IMR-90 (cell line): Measurements from ENCODE around the gene PTCH1. TPM values are rescaled to one million over a fixed set of nuclear protein-coding genes. Genes with fewer than 3 reads are reported as not detected.
A peak's percentile ranks its signal among the peaks of the same experiment; 100 is the strongest.

Experiments
- ATAC-seq: fragments of 200-7000 bp; cut with Tn5 transposase; 2 replicates; pipeline ENCODE4 v1.9.1; 2020; ENCODE audit warnings: low read depth, mild to moderate bottlenecking, moderate library complexity
- BruUV-seq: library from RNA; stranded (reverse); fragments of 400-500 nt; replicated peaks from 2 replicates; lab custom pipeline; 2021; lab: Mats Ljungman, UMichigan
- CTCF ChIA-PET: fragments of 300-600 bp; formaldehyde crosslinking; extraction: SDS; loops from one replicate; lab custom pipeline; 2021; ENCODE audit warnings: antibody characterized with exemption; lab: Yijun Ruan, JAX
- POLR2A ChIA-PET: fragments of 300-600 bp; sonication (Branson Sonifier 250); formaldehyde crosslinking; loops from one replicate; lab custom pipeline; 2022; ENCODE audit warnings: antibody characterized with exemption; ENCODE audit not compliant: unreplicated experiment; lab: Charles Lee
- DNase-seq: peaks from one replicate; pipeline ENCODE4 v3.0.0; 2013
- H2AFZ ChIP-seq: replicated peaks from 2 replicates; pipeline ENCODE3; 2013; ENCODE audit warnings: low read length, mild to moderate bottlenecking; ENCODE audit not compliant: poor library complexity
- H2AK5ac ChIP-seq: 2 replicates; pipeline ENCODE4 v1.6.1; 2013; ENCODE audit warnings: low read depth, low read length, inconsistent platforms
- H2AK9ac ChIP-seq: replicated peaks from 2 replicates; pipeline ENCODE3; 2013; ENCODE audit warnings: mild to moderate bottlenecking, low read depth, low read length, moderate library complexity; ENCODE audit not compliant: poor library complexity
- H2BK120ac ChIP-seq: 2 replicates; pipeline ENCODE4 v1.6.1; 2013; ENCODE audit warnings: low read depth, low read length, inconsistent platforms
- H2BK15ac ChIP-seq: 3 replicates; pipeline ENCODE4 v1.6.1; 2013; ENCODE audit warnings: low read depth, low read length, inconsistent platforms
- H2BK20ac ChIP-seq: 2 replicates; pipeline ENCODE4 v1.6.1; 2013; ENCODE audit warnings: low read depth, mild to moderate bottlenecking, inconsistent platforms, low read length, moderate library complexity
- H2BK5ac ChIP-seq: 2 replicates; pipeline ENCODE4 v1.6.1; 2013; ENCODE audit warnings: mild to moderate bottlenecking, low read depth, low read length, inconsistent platforms; ENCODE audit not compliant: poor library complexity, severe bottlenecking
- H3K14ac ChIP-seq: replicated peaks from 2 replicates; pipeline ENCODE4 v1.6.1; 2013; ENCODE audit warnings: low read depth, low read length, inconsistent platforms
- H3K18ac ChIP-seq: 2 replicates; pipeline ENCODE4 v1.6.1; 2013; ENCODE audit warnings: low read depth, low read length, control low read depth
- H3K23ac ChIP-seq: 2 replicates; pipeline ENCODE4 v1.6.1; 2013; ENCODE audit warnings: low read depth, low read length, inconsistent platforms
- H3K27ac ChIP-seq: 2 replicates; pipeline ENCODE4 v1.5.1; 2013; ENCODE audit warnings: mild to moderate bottlenecking, control low read depth, low read length; ENCODE audit not compliant: insufficient read depth
- H3K27me3 ChIP-seq: 2 replicates; pipeline ENCODE4 v1.6.1; 2013; ENCODE audit warnings: low read length; ENCODE audit not compliant: control insufficient read depth, insufficient read depth
- H3K36me3 ChIP-seq: 2 replicates; pipeline ENCODE4 v1.6.1; 2013; ENCODE audit warnings: low read length, mixed read lengths; ENCODE audit not compliant: control insufficient read depth, insufficient read depth
- H3K4ac ChIP-seq: 2 replicates; pipeline ENCODE4 v1.6.1; 2013; ENCODE audit warnings: low read depth, low read length, inconsistent platforms
- H3K4me1 ChIP-seq: 2 replicates; pipeline ENCODE4 v1.6.1; 2013; ENCODE audit warnings: low read length, mixed read lengths; ENCODE audit not compliant: control insufficient read depth, insufficient read depth
- H3K4me2 ChIP-seq: 2 replicates; pipeline ENCODE4 v1.6.1; 2013; ENCODE audit warnings: low read depth, mild to moderate bottlenecking, control low read depth, low read length, moderate library complexity
- H3K4me3 ChIP-seq: 2 replicates; pipeline ENCODE4 v1.5.1; 2013; ENCODE audit warnings: low read depth, mild to moderate bottlenecking, control low read depth, low read length, moderate library complexity; ENCODE audit not compliant: insufficient read depth
- H3K56ac ChIP-seq: 2 replicates; pipeline ENCODE4 v1.6.1; 2013; ENCODE audit warnings: low read length, inconsistent platforms; ENCODE audit not compliant: insufficient read depth; ENCODE audit errors: extremely low read depth
- H3K79me1 ChIP-seq, 2 experiments: 2 replicates each; pipeline ENCODE4 v1.6.1; 2013; ENCODE audit warnings: low read length in 2 of 2, inconsistent platforms in 1 of 2, low read depth in 1 of 2
- H3K9ac ChIP-seq: 2 replicates; pipeline ENCODE4 v1.6.1; 2013; ENCODE audit warnings: low read depth, low read length, control low read depth
- H3K9me1 ChIP-seq: 2 replicates; pipeline ENCODE4 v1.6.1; 2013; ENCODE audit warnings: low read length, inconsistent platforms; ENCODE audit not compliant: insufficient read depth
- H3K9me3 ChIP-seq: 2 replicates; pipeline ENCODE4 v1.6.1; 2013; ENCODE audit warnings: low read length; ENCODE audit not compliant: control insufficient read depth, insufficient read depth
- H4K20me1 ChIP-seq: 2 replicates; pipeline ENCODE4 v1.6.1; 2013; ENCODE audit warnings: low read length, inconsistent platforms; ENCODE audit not compliant: insufficient read depth
- H4K5ac ChIP-seq: 2 replicates; pipeline ENCODE4 v1.6.1; 2013; ENCODE audit warnings: mild to moderate bottlenecking, low read depth, low read length, control low read depth
- H4K8ac ChIP-seq, 2 experiments: 2 replicates each; pipeline ENCODE4 v1.6.1; 2013; ENCODE audit warnings: low read depth in 2 of 2, low read length in 2 of 2, control low read depth in 1 of 2, inconsistent platforms in 1 of 2
- H4K91ac ChIP-seq: 2 replicates; pipeline ENCODE4 v1.6.1; 2013; ENCODE audit warnings: low read depth, low read length, inconsistent platforms; ENCODE audit not compliant: insufficient read depth
- BHLHE40 ChIP-seq: fragments of 150-350 bp; IDR thresholded peaks from 2 replicates; pipeline ENCODE4 v1.6.1; 2016; ENCODE audit warnings: mild to moderate bottlenecking, low read depth, low read length
- CEBPB ChIP-seq: IDR thresholded peaks from 2 replicates; pipeline ENCODE4 v1.6.1; 2012; ENCODE audit warnings: low read depth, low read length, improper control_type of control experiment
- CHD1 ChIP-seq: IDR thresholded peaks from 2 replicates; pipeline ENCODE4 v1.6.1; 2012; ENCODE audit warnings: low read depth, low read length, improper control_type of control experiment
- FOS ChIP-seq: fragments of 150-350 bp; IDR thresholded peaks from 2 replicates; pipeline ENCODE4 v1.6.1; 2016; ENCODE audit warnings: low read depth, low read length
- MAZ ChIP-seq: IDR thresholded peaks from 2 replicates; pipeline ENCODE4 v1.6.1; 2012; ENCODE audit warnings: low read depth, mild to moderate bottlenecking, low read length, improper control_type of control experiment, moderate library complexity, borderline replicate concordance
- MXI1 ChIP-seq: IDR thresholded peaks from 2 replicates; pipeline ENCODE4 v1.6.1; 2012; ENCODE audit warnings: low read depth, mild to moderate bottlenecking, low read length, moderate library complexity, borderline replicate concordance
- NFE2L2 ChIP-seq: fragments of 150-350 bp; IDR thresholded peaks from 2 replicates; pipeline ENCODE4 v1.6.1; 2016; ENCODE audit warnings: low read depth, mild to moderate bottlenecking, low read length
- RAD21 ChIP-seq: IDR thresholded peaks from 2 replicates; pipeline ENCODE4 v1.6.1; 2012; ENCODE audit warnings: low read length, improper control_type of control experiment
- RCOR1 ChIP-seq: IDR thresholded peaks from 2 replicates; pipeline ENCODE4 v1.6.1; 2012; ENCODE audit warnings: mild to moderate bottlenecking, low read length, improper control_type of control experiment; ENCODE audit not compliant: insufficient replicate concordance
- RFX5 ChIP-seq: IDR thresholded peaks from 2 replicates; pipeline ENCODE4 v1.8.0; 2012; ENCODE audit warnings: low read depth, mild to moderate bottlenecking, low read length, moderate library complexity
- SMC3 ChIP-seq: fragments of 150-350 bp; IDR thresholded peaks from 2 replicates; pipeline ENCODE4 v1.6.1; 2016; ENCODE audit warnings: low read depth, mild to moderate bottlenecking, antibody characterized with exemption, low read length, moderate library complexity
- WGBS, 2 experiments: methylation state at CpG; one replicate each; pipeline versions ENCODE4 v1.1.5 to v1.1.7; 2013; ENCODE audit warnings: missing lambda C conversion rate in 2 of 2; ENCODE audit not compliant: insufficient read length in 1 of 2; ENCODE audit errors: extremely low coverage in 2 of 2; 5-methylcytosine and 5-hydroxymethylcytosine counted together
- dilution Hi-C: fragments of 300-500 bp; cut with HindIII; formaldehyde crosslinking; loops from one replicate; pipeline ENCODE4 v1.14.3; 2018; ENCODE audit warnings: low sequenced_read_pairs; ENCODE audit not compliant: unreplicated experiment
- in situ Hi-C: fragments of 300-500 bp; cut with MboI; formaldehyde crosslinking; loops from 3 replicates; pipeline ENCODE4 v1.14.3; 2019; ENCODE audit warnings: low sequenced_read_pairs, inconsistent platforms, mixed read lengths
- intact Hi-C: fragments of 100-400 bp; cut with micrococcal nuclease; formaldehyde crosslinking; loops from 2 replicates; pipeline ENCODE4 v1.10.0; 2022
- polyA plus RNA-seq, 3 experiments: library from polyadenylated mRNA; depleted of rRNA; stranded (reverse); fragments of >200 nt; gene quantifications; 2 replicates each; pipeline ENCODE4 v1.2.3, GENCODE V29; 2012; ENCODE audit warnings: low replicate concordance in 1 of 3
- total RNA-seq: library from RNA; depleted of rRNA; stranded (reverse); fragments of >200 nt; gene quantifications from 2 replicates; pipeline ENCODE4 v1.2.3, GENCODE V29; 2012
- TF ChIP-seq, protein P1 (sequence below): fragments of 150-350 bp; IDR thresholded peaks from 2 replicates; pipeline ENCODE4 v1.6.1; 2017; ENCODE audit warnings: mild to moderate bottlenecking, antibody characterized with exemption, low read length, low read depth
- TF ChIP-seq, protein P2 (sequence below): conservative IDR thresholded peaks from 2 replicates; pipeline ENCODE4 v1.5.1; 2012; ENCODE audit warnings: mild to moderate bottlenecking, low read depth, low read length, improper control_type of control experiment
- TF ChIP-seq, protein P3 (sequence below): fragments of 150-350 bp; IDR thresholded peaks from 2 replicates; pipeline ENCODE4 v1.6.1; 2016; ENCODE audit warnings: low read depth, mild to moderate bottlenecking, low read length, moderate library complexity, borderline replicate concordance

Gene PTCH1
- total and polyA plus RNA-seq, 2 of the 4 experiments (the other 2 are of a cell fraction), result 4.1 to 5.0 TPM

DNA sequence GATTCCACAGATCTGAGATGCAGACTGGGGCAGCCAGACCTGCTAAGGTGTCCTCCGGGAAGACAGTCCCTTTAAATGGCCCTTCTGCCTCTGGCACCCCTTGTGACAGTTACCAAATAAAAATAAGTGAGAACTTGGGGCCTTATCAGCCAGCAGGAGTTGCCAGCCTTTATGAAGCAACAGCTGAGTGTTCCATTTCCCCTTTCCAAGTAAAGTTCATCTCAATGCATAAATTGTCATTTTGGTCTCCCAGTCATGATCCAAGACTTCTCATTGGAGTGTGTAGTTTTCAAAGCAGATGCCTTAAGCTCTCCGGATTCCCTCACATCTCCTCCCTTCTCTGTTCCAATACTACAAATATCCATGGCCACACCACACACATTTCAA is 4.1 kb downstream of the PTCH1 start:
- H2AK9ac ChIP-seq, result peak overlapping the region; percentile 44
- H2AK5ac ChIP-seq, result peak overlapping the region; percentile 4; the same call in 1 of the 2 replicates
- no peaks in the 10 kb centered on the region for H4K20me1 ChIP-seq
- ChIA-PET CTCF (interaction anchor here (0.8 kb wide), 1 partner anchor 11 kb away, joined by 7 read pairs; no protein-coding TSS in a partner anchor), POLR2A (interaction anchor here (0.5 kb wide), 1 partner anchor 192 kb away, joined by 8 read pairs; no protein-coding TSS in a partner anchor)
- H3K27ac ChIP-seq, result no peak overlapping the region
- DNase-seq (no peak), ATAC-seq (no peak)
- H4K8ac ChIP-seq, result peak overlapping the region in 1 of 2 experiments; percentile 26; a peak in 1 of 4 replicates
- TF ChIP-seq MAZ (no peak), RCOR1 (no peak), CHD1 (no peak), RAD21 (no peak), NFE2L2 (no peak), RFX5 (no peak), CEBPB (no peak; the same call in 1 of the 2 replicates), FOS (no peak), MXI1 (no peak), SMC3 (no peak), BHLHE40 (no peak)
- TF ChIP-seq, protein P1, sequence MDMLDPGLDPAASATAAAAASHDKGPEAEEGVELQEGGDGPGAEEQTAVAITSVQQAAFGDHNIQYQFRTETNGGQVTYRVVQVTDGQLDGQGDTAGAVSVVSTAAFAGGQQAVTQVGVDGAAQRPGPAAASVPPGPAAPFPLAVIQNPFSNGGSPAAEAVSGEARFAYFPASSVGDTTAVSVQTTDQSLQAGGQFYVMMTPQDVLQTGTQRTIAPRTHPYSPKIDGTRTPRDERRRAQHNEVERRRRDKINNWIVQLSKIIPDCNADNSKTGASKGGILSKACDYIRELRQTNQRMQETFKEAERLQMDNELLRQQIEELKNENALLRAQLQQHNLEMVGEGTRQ, result no peak
- TF ChIP-seq, protein P2, sequence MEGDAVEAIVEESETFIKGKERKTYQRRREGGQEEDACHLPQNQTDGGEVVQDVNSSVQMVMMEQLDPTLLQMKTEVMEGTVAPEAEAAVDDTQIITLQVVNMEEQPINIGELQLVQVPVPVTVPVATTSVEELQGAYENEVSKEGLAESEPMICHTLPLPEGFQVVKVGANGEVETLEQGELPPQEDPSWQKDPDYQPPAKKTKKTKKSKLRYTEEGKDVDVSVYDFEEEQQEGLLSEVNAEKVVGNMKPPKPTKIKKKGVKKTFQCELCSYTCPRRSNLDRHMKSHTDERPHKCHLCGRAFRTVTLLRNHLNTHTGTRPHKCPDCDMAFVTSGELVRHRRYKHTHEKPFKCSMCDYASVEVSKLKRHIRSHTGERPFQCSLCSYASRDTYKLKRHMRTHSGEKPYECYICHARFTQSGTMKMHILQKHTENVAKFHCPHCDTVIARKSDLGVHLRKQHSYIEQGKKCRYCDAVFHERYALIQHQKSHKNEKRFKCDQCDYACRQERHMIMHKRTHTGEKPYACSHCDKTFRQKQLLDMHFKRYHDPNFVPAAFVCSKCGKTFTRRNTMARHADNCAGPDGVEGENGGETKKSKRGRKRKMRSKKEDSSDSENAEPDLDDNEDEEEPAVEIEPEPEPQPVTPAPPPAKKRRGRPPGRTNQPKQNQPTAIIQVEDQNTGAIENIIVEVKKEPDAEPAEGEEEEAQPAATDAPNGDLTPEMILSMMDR, result no peak
- TF ChIP-seq, protein P3, sequence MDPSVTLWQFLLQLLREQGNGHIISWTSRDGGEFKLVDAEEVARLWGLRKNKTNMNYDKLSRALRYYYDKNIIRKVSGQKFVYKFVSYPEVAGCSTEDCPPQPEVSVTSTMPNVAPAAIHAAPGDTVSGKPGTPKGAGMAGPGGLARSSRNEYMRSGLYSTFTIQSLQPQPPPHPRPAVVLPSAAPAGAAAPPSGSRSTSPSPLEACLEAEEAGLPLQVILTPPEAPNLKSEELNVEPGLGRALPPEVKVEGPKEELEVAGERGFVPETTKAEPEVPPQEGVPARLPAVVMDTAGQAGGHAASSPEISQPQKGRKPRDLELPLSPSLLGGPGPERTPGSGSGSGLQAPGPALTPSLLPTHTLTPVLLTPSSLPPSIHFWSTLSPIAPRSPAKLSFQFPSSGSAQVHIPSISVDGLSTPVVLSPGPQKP, result no peak
- H2BK5ac ChIP-seq, result no peak overlapping the region
- peaks cover 3 to 17% of the 10 kb centered on the region in 2 experiments; a peak in 3 of 4 replicates for H3K79me1 ChIP-seq
- no peak overlapping the region for H2AFZ ChIP-seq
- H2BK15ac ChIP-seq, result no peak overlapping the region
- no peak overlapping the region for H3K18ac ChIP-seq
- in situ Hi-C loops, result loop anchor here (10.0 kb wide), 2 partner anchors 198 to 362 kb away; partner anchors contain the start of genes ERCC6L2 and FANCC
- no peaks in the 10 kb centered on the region for H3K36me3 ChIP-seq
- H3K9me3 ChIP-seq, result no peaks in the 10 kb centered on the region
- no peak overlapping the region for H2BK20ac ChIP-seq
- H3K27me3 ChIP-seq, result peaks cover 5% of the 10 kb centered on the region
- H3K23ac ChIP-seq, result peak overlapping the region; percentile 86; the same call in 1 of the 2 replicates
- no TSS peak for BruUV-seq
- no peak overlapping the region for H2BK120ac ChIP-seq
- no peaks in the 10 kb centered on the region for H3K9me1 ChIP-seq
- intact Hi-C loops, result no loop called here
- H3K56ac ChIP-seq, result peak overlapping the region; percentile 10; the same call in 1 of the 2 replicates
- no peak overlapping the region for H3K14ac ChIP-seq
- dilution Hi-C loops, result no loop called here
- H4K5ac ChIP-seq, result no peak overlapping the region
- no peak overlapping the region for H4K91ac ChIP-seq
- peak overlapping the region; percentile 84 for H3K4me3 ChIP-seq
- H3K9ac ChIP-seq, result no peak overlapping the region
- H3K4ac ChIP-seq, result no peak overlapping the region
- WGBS, 2 experiments, result no CpG with 5 or more reads among the region's 2 CpGs
- peaks cover 4% of the 10 kb centered on the region for H3K4me1 ChIP-seq
- peak overlapping the region; percentile 98 for H3K4me2 ChIP-seq
